NCI-H524 treated with DMSO at 0.1 percent for 48 hours (cell line): ENCODE data around the gene FNDC8.
"Not testable (repeated sequence)": the region's sequence is repeated elsewhere in the genome, so short reads cannot be mapped to it uniquely, and the experiment has no call there.

ENCODE experiments used
- DNase-seq: peaks from one replicate; lab custom pipeline; 2025; lab: John Stamatoyannopoulos, UW

FNDC8 gene

GRCh38 chr17:35171834-35172233 lies 50.4 kb downstream of the FNDC8 start:
- no peak for DNase-seq

DNA sequence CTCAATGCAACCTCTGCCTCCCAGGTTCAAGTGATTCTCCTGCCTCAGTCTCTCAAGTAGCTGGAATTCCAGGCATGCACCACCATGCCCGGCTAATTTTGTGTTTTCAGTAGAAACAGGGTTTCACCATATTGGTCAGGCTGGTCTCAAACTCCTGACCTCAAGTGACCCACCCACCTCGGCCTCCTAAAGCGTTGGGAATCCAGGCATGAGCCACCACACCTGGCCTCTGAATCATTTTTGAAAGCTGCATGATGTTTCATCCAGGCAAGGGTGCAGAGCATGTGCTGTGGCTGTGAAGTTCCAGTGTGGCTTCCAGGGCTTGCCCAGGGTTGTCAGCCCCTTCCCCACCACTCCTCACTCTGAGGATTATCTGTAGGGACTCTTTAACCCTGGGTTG lies 50.9 kb downstream of the FNDC8 start:
- not testable (repeated sequence) for DNase-seq

DNA sequence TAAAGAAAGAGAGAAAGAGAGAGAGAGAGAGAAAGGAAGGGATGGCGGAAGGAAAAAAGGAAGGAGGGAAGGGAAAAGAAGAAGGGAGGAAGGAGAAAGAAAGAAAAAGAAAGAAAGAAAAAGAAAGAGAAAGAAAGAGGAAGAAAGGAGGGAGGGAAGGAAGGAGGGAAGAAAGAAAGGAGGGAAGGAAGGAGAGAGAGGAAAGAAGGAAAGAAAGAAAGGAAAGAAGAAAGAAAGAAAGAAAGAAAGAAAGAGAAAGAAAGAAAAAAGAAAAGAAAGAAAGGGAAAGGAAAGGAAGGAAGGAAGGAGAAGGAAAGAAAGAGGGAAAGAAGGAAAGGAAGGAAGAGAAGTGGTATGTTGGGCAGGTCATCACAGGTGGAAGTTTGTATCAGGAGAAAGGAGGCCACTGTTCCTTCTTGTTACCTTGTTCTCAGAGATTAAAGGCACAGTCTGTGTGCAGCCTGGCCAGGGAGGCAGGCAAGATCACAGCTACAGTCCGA lies 53.5 kb downstream of the FNDC8 start:
- no peak for DNase-seq

GRCh38 chr17:35175638-35176415 lies 54.4 kb downstream of the FNDC8 start:
- DNase-seq, result no peak

- DNase-seq, result no peak
Observed at GRCh38 chr17:35176897-35177296, 55.5 kb downstream of the FNDC8 start.

DNA sequence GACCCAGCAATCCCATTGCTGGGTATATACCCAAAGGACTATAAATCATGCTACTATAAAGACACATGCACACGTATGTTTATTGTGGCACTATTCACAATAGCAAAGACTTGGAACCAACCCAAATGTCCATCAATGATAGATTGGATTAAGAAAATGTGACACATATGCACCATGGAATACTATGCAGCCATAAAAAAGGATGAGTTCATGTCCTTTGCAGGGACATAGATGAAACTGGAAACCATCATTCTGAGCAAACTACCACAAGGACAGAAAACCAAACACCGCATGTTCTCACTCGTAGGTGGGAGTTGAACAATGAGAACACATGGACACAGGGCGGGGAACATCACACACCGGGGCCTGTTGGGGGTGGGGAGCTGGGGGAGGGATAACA lies 58.0 kb downstream of the FNDC8 start:
- not testable (repeated sequence) for DNase-seq
